Sciatic nerve (tissue), 2 donors: Measurements from ENCODE around the gene C4orf50. TPM values are rescaled to one million over a fixed set of nuclear protein-coding genes. Genes with fewer than 3 reads are reported as not detected.
"Not testable (repeated sequence)": the region's sequence is repeated elsewhere in the genome, so short reads cannot be mapped to it uniquely, and the experiment has no call there.

ENCODE experiments used
- ATAC-seq: fragments of 200-7000 bp; cut with Tn5 transposase; one replicate; pipeline ENCODE4 v1.9.1; 2020; ENCODE audit warnings: mild to moderate bottlenecking, moderate library complexity
- DNase-seq: peaks from one replicate; pipeline ENCODE4 v3.0.0-alpha.2; 2020; ENCODE audit warnings: low spot score
- intact Hi-C: fragments of 100-400 bp; cut with DNase I; formaldehyde crosslinking; loops from one replicate; pipeline ENCODE4 v1.14.2; 2022
- total RNA-seq: library from RNA; stranded (reverse); fragmentation: NEBNext Ultra II Directional; extraction: Animal tissue kit (Norgen Biotek cat#: 25700); gene quantifications from one replicate; pipeline ENCODE4 v1.2.1, GENCODE V29; 2021
- donor health status: DM: no; HTN: no; CAD: no.
- donor health status: DM: no; HTN: no; CAD: no.

C4orf50 gene
- total RNA-seq, 1 donor from 2014 or later: 0.09 TPM

GRCh38 chr4:5958199-5958735 lies 60.0 kb downstream of the C4orf50 start:
- ATAC-seq (no peak), DNase-seq (peak; percentile 36)
- intact Hi-C loops: no loop called here

DNA sequence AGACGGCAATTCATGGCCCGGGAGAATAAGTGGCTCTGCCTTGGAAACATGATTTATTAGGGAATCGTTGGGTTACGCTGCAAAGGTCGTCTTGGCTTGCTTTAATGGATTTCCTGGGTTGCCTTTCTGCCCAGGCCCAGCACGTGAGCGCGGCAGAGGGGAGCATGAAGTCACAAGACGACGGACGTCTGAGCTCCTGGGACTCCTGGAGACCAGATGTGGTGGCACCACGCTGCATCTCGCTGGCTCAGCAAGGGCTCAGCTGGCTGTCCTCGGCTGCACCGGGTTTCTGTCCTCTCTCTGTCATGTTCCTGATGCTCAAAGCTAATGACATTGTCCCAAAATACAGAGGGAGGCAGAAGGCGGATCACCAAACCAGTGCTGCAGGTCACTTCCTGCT lies 61.2 kb downstream of the C4orf50 start:
- intact Hi-C loops: no loop called here
- ATAC-seq (no peak), DNase-seq (no peak)

DNA sequence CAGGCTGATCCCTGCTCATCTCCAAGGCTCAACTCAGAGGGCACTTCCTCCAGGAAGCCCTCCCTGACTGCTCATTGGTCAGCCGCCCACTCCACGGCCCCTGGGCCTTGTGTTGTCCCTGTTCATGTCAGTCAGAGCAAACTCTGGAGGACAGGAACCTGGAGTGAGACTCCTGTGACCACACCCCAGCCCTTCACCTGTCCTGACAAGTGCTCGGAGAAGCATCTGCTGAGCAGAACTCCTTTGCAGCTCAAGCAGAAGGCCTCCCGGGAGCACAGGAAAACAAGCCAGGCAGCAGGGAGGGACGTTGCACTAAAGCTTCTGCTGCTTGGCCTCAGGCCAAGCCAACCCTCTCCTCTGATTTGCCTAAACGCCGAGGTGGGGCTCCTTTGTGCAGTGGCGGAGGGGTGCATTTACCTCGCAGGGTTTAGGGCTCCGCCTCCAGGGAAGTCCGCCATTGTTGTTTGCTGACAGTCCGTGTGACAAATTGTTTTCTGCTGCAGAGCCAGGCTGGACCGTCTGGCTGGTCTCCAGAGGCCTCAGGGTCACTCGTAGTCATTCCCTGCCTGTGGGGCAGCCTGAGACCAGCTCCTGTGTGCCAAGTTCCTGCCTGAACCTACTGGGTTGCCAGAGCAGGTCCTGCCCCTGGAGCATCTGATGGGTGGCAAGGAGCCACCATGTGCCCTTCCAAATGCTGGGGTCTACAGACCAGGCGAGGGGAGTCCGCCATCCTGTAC lies 61.8 kb downstream of the C4orf50 start:
- DNase-seq (peak; percentile 51), ATAC-seq (no peak)
- intact Hi-C loops: no loop called here

DNA sequence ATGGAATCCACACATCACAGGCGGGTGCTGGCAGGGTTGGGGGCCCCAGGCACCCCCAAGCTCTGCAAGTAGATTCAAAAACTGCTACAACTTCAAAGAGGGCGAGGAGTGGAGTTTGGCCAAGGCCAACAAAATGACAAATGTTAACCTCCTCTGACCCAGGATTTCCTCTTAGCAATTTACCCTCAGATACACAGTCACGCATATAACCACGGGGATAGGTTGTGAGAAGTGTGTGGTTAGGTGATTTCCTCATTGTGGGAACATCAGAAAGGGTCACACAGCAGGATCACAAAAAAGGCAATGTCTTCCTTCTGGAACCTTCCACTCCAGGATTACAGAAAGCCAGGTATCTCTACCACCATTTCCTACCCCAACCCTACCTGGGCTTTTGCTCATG lies 62.4 kb downstream of the C4orf50 start:
- ATAC-seq: no peak
- intact Hi-C loops: no loop called here

DNA sequence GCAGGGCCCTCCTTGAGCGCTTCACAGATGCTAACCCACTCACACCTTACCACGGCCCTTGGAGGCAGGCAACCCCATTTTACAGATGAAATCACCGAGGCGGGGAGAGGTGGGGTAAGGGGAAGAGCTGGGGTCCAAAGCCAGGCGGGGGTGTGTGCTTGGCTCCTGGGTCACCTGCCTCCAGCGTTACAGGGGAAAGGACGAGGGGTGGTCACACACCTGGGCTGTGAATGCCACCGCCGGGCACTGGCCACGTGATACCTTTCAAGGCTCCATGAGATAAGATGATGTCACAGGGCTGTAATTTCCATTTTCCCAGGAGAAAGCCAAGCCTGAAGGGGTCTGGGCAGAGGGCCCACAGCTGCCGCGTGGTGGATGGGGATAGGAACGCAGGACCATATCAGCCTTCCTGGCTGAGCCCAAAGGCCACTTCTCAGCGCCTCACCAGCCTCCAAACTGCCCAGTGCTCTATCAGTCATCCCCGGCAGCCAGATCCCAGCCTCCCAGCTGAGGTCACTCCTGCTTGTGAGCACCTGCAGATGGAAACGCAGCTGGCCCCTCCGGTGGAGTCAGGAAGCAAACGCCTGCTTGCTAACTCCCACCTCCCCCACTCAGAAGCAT lies 62.9 kb downstream of the C4orf50 start:
- DNase-seq (peak; percentile 26), ATAC-seq (no peak)
- intact Hi-C loops: no loop called here

More for the DNA sequence above, 62.4 kb downstream of the C4orf50 start:
- DNase-seq: no peak

- intact Hi-C loops: no loop called here
- no peak for ATAC-seq
- peak; percentile 14 for DNase-seq
Measured at GRCh38 chr4:5954056-5954760, 64.0 kb downstream of the C4orf50 start.

GRCh38 chr4:5952975-5953951 lies 65.0 kb downstream of the C4orf50 start:
- DNase-seq: no peak
- ATAC-seq: no peak
- intact Hi-C loops: no loop called here

DNA sequence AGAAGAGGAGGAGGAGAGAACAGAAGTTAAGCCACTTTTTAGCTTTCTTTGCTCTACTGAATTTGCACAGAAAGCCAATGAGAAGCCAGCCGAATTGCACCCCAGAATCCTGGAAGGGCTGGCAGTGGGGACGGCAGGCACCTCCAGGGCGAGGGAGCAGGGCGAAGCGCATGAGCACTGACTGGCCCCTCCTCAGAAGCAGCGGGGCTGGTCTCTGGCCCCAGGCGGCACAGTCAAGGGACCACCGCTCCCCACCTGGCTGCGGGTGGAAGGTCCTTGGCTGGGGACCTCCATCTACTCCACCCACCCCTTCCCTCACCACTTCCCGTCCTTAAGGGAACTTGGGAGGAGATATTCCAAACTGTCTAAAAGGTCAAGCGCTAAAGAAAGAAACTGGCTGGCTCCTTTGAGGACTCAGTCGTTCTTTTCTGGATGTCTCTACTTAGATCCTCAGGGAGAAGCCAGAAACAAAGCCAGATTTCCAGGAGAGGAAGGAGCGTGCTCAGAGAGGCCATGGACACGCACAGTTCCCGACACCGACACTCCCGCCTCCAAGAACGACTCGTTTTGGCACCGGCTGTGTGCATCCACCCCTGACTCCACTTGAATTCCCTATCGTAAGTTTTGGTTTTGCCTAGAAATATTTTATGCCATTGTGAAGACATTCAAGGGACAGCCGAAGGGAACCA lies 65.8 kb downstream of the C4orf50 start:
- DNase-seq: no peak
- intact Hi-C loops: no loop called here
- ATAC-seq: no peak

- DNase-seq, intact Hi-C loops, ATAC-seq: not testable (repeated sequence)
Measured at GRCh38 chr4:5946653-5947052, 71.6 kb downstream of the C4orf50 start.

DNA sequence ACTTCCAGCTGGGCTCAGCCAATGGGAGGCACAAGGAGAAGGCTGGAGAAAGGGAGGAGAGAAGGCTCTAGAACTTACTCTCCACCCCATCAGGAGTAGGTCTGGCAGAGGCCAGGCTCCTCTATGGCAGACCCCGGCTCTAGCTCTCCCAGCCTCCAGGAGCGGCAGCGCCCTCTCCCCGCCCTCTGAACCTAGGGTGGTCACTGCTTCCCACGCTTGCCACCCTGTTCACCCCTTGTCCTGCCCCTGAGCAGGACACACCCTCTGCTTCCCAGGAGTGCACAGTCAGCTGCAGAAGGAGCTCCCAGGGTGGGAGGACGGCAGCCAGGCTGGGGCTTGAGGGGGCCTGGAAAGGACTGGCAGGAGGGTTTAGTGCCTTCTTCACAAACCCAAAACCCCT lies 72.3 kb downstream of the C4orf50 start:
- DNase-seq (no peak), ATAC-seq (no peak)
- intact Hi-C loops: no loop called here

- DNase-seq: no peak
- intact Hi-C loops: no loop called here
- ATAC-seq: no peak
Measured at GRCh38 chr4:5945171-5945570, 73.1 kb downstream of the C4orf50 start.

DNA sequence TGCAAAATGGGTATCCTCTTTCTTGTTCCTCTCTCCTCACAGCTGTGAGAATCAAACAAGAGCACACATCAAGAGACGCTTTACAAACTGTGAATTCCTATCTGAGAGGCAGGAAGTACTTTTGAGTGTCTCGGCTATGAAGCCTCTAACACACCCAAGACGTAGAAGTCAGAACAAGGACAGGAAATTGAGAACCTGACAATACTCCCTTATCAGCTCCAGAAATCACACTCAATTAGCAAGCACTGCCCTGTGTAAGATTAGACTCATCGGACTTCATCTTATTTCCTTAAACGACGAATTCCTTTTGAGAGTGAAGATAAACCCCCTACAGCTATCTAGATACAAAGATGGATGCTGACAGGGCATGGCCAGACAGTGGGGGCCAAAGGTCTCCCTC lies 74.7 kb downstream of the C4orf50 start:
- intact Hi-C loops: no loop called here
- ATAC-seq: no peak

GRCh38 chr4:5942947-5943346 lies 75.3 kb downstream of the C4orf50 start:
- ATAC-seq: no peak
- DNase-seq: no peak
- intact Hi-C loops: no loop called here

More for the DNA sequence above, 74.7 kb downstream of the C4orf50 start:
- DNase-seq: no peak

GRCh38 chr4:5941601-5942000 lies 76.6 kb downstream of the C4orf50 start:
- no peak for DNase-seq
- intact Hi-C loops: no loop called here
- no peak for ATAC-seq

GRCh38 chr4:5940470-5941203 lies 77.6 kb downstream of the C4orf50 start:
- DNase-seq (no peak), ATAC-seq (no peak)
- intact Hi-C loops: no loop called here

- no peak for DNase-seq
- ATAC-seq: no peak
- intact Hi-C loops: no loop called here
Measured at GRCh38 chr4:5933996-5934831, 84.0 kb downstream of the C4orf50 start.

- intact Hi-C loops: no loop called here
- DNase-seq (no peak), ATAC-seq (no peak)
Measured at GRCh38 chr4:5933116-5933515, 85.1 kb downstream of the C4orf50 start.
